GM12875 (cell line): ENCODE data around the gene ANKH.

Experiments
- H3K4me3 ChIP-seq: one replicate; pipeline ENCODE4 v1.5.1; 2011; ENCODE audit warnings: low read depth, low read length, control low read depth
- TF ChIP-seq, protein P1 (sequence below): IDR thresholded peaks from 2 replicates; pipeline ENCODE4 v1.5.1; 2011; ENCODE audit warnings: low read depth, mild to moderate bottlenecking, control low read depth, inconsistent platforms, low read length, moderate library complexity, borderline replicate concordance; ENCODE audit not compliant: insufficient read depth

ANKH gene

DNA sequence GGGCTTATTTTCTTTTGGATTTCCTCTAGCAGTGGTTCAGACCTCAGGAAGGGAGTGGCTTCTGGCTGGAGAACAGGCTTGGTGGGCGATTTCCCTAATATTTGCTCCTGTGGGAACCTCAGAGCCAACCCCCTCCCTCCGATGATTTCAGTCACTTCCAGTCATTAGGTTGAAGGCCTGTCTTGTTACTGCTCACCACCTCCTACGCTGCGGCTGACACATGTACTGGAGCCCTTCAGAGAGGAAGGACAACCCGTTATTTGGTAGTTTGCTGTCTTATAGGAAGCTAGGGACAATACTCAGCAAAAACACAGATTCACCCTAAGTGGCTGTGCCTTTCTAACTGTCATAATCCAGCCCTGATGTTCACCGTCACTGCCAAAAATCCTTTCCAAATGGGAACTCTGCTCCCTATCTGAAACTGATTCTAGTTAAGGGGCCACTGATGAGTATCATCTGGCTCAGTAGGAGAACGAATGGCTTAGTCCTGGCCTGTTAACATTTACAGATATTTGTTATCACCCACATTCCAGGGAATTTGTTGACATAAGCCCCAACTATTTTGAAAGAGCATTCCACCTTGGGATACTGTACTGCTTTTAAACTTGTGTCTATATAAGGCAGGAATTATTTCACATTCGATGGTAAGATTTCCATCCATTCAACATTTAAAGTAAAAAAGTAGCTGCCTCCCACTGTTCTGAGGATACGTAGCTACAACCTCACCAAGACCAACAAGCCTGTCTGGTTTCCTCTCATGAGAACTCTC is 29.3 kb upstream of the ANKH start:
- no peak overlapping the region for H3K4me3 ChIP-seq
- TF ChIP-seq, protein P1, sequence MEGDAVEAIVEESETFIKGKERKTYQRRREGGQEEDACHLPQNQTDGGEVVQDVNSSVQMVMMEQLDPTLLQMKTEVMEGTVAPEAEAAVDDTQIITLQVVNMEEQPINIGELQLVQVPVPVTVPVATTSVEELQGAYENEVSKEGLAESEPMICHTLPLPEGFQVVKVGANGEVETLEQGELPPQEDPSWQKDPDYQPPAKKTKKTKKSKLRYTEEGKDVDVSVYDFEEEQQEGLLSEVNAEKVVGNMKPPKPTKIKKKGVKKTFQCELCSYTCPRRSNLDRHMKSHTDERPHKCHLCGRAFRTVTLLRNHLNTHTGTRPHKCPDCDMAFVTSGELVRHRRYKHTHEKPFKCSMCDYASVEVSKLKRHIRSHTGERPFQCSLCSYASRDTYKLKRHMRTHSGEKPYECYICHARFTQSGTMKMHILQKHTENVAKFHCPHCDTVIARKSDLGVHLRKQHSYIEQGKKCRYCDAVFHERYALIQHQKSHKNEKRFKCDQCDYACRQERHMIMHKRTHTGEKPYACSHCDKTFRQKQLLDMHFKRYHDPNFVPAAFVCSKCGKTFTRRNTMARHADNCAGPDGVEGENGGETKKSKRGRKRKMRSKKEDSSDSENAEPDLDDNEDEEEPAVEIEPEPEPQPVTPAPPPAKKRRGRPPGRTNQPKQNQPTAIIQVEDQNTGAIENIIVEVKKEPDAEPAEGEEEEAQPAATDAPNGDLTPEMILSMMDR = no peak

DNA sequence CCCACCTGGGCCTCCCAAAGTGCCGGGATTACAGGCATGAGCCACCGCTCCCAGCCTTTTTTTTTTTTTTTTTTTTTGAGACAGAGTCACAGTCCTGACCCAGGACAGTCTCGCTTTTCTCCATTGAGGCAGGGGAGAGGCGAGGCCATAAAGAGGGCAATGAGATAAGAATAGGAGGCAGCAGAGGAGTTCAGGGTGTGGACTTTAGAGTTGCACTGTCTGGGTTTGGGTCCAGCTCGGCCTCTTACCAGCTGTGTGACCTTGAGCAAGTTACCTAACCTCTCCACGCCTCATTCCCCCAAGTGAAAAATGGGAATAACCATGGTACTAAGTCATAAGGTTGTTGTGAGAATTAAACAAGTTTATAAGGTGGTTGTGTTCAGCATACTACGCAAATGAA is 24.6 kb upstream of the ANKH start:
- H3K4me3 ChIP-seq = no peak overlapping the region
- TF ChIP-seq, protein P1 = no peak

DNA sequence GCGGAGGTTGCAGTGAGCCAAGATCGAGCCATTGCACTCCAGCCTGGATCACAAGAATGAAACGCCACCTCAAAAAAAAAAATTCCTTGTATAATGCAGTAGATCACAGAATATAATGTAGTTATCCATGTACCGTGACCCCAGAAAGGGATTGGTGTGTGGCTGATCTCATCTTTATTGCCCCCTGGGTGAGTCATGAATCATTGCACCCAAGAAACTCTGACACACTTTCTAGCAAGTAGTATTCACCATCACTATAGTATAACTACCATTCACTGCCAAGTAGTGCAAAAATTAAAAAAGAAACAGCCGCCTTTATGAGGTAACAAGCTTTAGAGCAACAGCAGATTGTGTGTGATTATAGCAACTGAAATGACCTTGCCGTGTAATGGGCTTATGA is 23.7 kb upstream of the ANKH start:
- TF ChIP-seq, protein P1 = no peak
- H3K4me3 ChIP-seq = no peak overlapping the region

DNA sequence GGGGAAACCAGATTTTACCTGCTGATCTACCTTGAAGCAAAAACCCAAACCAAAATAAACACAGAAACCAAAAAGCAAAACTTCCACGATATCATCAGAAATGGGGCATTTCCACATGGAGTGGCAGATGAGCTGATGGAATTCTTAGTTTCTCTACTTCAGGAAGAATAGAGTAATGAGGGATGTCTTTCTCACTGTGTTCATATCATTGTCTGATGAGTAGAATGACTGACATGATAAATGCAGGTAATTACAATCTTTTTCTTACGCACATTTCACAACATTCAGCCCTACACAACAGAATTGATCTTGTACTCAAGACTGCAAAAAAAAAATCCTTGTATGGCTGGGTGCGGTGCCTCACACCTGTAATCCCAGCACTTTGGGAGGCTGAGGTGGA is 23.2 kb upstream of the ANKH start:
- TF ChIP-seq, protein P1 = no peak
- no peak overlapping the region for H3K4me3 ChIP-seq

DNA sequence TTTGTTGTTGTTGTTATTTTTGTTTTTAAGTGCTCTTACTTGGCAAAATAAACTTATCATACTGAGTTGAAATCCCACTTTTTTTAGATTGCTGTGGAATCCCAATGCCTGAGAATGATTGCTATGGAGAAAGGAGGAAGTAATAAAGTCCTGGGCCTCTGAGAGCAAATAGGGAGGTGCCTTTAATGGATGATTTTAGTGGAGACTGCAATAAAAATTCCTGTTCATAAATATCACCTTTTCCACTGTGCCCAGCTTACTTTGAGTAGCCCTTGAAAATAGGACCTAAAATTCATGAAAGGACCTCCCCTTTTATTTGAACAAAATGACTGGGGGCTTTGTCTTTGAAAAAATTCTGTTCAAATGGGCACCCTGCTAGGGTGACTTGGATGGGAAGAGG is 21.8 kb upstream of the ANKH start:
- no peak overlapping the region for H3K4me3 ChIP-seq
- TF ChIP-seq, protein P1 = no peak

DNA sequence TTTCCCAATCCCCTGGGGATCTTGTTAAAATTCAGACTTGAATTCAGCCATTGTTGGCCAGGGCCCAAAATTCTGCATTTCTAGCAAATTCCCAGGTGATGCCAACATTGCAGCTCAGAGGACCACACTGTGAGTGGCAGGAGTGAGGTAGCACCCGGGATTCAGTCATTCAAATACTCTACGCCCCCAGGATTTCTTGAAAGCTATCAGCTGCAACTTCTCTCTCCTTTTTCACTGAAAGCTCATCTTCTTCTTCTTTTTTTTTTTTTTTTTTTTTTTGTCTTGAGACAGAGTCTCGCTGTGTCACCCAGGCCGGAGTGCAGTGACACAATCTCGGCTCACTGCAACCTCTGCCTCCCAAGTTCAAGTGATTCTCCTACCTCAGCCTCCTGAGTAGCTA is 19.3 kb upstream of the ANKH start:
- H3K4me3 ChIP-seq = no peak overlapping the region
- TF ChIP-seq, protein P1 = no peak

DNA sequence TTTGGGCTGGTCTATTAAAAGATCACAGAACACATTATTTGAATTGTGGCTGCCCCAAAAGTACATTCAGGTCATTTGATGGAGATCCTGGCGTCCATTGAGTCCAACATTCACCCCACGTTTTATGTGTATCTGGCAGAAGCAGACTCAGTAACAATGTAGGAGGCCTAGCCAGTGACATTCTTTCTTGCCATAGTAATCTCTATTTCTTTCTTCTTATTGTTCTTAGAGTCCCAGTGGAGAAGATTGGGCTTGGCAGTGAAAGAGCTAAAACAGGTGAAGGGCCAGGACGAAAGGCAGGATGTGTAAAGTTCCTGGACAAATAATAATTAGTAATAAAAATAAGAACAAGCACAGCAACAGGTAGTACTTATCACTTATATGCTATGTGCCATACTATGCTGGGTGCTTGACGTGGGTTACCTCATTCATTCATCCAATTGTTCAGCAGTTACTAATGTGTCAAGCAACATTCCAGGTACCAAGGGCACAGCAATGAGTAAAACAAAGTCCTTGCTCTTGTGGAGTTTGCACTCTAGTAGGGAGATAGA is 12.6 kb upstream of the ANKH start:
- H3K4me3 ChIP-seq = no peak overlapping the region
- TF ChIP-seq, protein P1 = no peak
